ENCODE results near the gene UMODL1.

The UMODL1 gene

DNA sequence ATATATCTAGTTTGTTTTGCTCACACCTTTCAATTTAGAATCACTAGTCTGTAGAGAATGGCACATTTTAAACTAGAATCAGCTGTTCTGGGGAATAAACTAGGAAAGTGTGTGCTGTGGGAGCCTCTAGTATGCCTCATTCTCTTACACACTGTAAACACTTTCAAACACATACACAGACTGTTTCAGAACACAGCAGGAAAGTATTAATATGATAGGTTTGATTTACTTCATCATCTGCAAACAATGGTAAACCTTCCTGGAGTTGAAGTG is 80.8 kb downstream of the UMODL1 start:
- TF ChIP-seq, protein P1, sequence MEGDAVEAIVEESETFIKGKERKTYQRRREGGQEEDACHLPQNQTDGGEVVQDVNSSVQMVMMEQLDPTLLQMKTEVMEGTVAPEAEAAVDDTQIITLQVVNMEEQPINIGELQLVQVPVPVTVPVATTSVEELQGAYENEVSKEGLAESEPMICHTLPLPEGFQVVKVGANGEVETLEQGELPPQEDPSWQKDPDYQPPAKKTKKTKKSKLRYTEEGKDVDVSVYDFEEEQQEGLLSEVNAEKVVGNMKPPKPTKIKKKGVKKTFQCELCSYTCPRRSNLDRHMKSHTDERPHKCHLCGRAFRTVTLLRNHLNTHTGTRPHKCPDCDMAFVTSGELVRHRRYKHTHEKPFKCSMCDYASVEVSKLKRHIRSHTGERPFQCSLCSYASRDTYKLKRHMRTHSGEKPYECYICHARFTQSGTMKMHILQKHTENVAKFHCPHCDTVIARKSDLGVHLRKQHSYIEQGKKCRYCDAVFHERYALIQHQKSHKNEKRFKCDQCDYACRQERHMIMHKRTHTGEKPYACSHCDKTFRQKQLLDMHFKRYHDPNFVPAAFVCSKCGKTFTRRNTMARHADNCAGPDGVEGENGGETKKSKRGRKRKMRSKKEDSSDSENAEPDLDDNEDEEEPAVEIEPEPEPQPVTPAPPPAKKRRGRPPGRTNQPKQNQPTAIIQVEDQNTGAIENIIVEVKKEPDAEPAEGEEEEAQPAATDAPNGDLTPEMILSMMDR (IDR thresholded peaks at IDR 0.05; ENCODE audit: extremely low read depth, missing control alignments) = no peak
- DNase-seq (ENCODE audit: low spot score) = no peak

DNA sequence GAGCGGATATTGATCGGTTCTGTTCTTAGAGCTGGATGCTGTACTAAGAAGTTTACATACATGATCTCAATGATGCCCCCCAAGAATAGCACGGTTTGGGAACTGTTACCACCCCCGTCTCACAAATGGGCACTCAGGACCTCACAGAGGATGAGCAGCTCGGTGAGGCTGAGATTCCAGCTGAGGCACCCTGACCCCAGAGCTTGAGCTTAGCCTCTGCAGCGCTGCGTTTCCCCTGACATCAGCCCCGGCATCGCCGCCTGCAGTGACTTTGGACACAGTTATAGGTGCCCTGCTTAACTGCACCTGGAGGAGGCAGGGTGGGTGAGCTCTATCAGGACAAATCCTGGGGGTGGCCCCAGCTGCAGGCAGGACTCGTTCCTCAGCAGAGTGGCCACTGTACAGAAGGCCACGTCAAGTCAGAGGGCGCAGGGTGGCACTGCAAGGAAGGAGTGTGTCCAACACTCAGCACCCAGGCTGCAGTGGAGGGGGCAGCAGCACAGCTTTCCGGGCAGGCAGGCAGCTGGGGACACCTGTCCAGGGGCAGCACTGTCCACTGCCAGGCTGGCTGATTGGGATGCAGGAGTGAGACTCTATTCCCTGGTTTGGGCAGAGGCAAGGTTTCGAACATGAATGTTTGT is 82.0 kb downstream of the UMODL1 start:
- TF ChIP-seq, protein P1 (IDR thresholded peaks at IDR 0.05; ENCODE audit: extremely low read depth, missing control alignments) = no peak
- no peak for DNase-seq (ENCODE audit: low spot score)

DNA sequence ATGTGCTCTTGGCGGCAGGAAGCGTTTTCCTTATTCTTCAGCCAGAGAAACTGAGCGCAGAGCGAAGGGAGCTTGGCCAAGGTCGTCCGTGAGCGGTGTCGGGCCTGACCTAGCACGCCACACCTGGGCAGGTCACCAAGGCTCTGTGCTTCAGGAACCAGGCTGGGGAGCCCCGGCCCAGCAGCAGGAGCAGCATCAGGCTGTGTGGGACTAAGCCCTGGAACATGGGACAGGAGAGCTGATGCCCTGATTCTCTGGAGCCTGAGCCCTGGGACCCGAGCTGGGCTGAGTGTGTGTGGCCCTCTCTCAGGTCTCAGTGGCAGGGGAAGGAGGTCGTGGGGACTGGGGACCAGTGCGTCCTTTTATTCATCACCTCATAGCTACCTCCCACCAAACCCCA is 82.6 kb downstream of the UMODL1 start:
- TF ChIP-seq, protein P1 (IDR thresholded peaks at IDR 0.05; ENCODE audit: extremely low read depth, missing control alignments) = no peak
- DNase-seq (ENCODE audit: low spot score) = no peak

DNA sequence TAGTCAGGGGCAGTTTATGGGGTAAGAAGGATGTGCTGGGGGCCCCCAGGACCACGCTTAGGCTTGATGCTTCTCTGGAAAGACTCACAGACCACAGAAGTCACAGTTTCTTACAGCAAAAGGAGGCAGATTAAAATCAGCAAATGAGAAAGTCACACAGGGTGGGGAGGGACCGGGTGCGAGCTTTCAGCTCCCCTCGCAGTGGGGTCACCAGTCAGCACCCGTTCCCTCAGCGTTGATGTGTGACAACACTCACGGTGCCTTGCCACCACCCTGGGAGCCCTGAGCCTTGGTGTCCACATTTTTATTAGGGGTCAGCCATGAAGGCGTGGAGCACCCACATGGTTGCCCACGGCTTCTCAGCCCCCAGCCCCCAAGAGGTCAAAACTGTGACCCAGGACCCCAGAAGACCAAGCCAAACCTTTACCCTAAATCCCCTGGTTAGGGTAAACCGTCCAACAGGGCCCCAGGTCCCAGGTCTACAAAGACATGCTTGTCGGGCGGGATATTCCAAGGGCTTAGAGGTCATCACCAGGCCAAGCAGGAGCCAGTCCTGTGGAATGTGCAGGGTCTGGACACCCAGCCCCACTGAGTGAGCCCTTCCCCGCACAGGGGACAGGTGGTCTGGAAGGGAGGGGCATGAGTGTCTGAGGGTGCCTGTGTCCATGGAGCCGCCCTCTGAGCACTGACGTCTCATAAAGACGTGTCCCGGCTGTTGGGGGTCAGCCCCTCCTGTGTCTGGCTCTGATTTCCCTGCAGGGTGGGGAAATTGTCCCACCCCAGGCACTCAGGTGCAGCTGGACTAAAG is 83.3 kb downstream of the UMODL1 start:
- TF ChIP-seq, protein P1 (IDR thresholded peaks at IDR 0.05; ENCODE audit: extremely low read depth, missing control alignments) = no peak
- DNase-seq (ENCODE audit: low spot score) = no peak

DNA sequence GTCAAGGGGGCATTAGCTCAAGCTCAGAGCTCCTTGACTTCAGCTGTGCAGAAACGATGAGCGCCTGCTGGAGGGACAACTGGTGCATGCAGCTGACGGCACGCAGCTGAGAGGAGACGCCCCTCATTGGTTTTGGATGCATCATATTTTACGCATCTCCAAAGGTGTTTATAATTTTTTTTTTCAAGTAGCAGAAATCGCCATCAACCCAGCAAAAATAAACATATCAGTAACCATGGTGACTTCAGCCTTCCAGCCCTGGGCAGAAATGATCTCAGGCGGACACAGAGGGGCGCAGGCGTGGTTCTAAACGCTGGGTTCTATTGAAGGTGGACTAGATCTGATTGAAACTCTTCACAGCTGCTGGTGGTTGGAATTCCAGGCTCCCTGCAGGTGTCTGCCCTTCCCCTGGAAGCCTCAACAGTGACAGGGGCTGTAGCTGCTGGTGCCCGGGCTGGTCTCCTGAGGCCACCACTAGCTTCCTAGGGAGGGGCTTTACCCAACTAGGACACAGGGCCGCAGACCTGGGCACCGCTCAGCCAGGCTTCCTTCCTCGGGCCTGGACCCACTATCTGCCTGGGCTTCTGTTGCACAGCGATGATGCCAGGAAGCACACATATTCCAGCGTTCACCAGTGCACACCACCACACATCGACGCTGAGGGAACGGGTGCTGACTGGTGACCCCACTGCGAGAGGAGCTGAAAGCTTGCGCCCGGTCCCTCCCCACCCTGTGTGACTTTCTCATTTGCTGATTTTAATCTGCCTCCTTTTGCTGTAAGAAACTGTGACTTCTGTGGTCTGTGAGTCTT is 84.1 kb downstream of the UMODL1 start:
- DNase-seq (ENCODE audit: low spot score) = no peak
- TF ChIP-seq, protein P1 (IDR thresholded peaks at IDR 0.05; ENCODE audit: extremely low read depth, missing control alignments) = no peak

DNA sequence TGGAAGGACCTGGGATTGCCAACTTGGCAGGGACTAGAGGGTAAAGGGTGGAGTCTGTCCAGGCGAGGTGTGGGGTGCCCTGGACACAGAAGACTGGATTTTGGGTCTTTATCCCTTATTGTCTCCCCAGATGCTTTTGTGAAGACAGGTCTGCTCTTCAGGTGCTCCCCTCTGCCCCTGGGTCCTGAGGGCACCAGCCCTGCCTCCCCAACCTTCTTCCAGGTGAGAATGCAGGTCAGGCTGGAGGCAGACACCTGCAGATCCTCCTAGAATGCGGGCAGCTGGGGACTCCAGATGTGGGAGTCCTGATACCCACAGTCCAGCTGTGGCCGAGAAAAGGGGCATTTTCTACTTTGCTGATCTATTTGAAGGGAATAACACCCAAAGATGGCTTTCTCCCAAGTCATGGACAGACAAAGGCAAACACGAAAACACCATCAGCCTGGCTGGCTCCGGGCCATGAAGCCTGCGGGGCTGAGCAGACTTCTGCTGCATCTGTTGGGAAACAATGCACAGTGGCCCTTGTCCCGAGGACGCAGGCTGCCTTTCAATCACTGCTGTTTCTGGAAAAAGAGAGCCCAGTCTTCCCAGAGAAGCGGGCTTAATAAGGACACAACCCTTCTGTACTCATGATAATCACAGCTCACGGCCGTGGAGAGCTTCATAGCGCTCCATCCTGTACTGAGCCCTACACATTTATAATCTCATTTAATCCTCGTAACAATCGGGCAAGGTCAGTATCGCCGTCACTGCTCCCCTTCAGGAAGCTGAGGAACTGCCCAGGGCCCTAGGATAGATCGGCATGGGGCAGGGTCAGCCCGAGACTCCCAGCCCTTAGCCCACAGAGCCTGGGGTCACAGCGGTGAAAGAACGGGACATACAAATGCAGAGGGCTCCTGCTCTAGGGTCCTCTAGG is 85.8 kb downstream of the UMODL1 start:
- TF ChIP-seq, protein P1 (IDR thresholded peaks at IDR 0.05; ENCODE audit: extremely low read depth, missing control alignments) = no peak
- no peak for DNase-seq (ENCODE audit: low spot score)
